ENCODE data around the gene ZBTB40.

DNA sequence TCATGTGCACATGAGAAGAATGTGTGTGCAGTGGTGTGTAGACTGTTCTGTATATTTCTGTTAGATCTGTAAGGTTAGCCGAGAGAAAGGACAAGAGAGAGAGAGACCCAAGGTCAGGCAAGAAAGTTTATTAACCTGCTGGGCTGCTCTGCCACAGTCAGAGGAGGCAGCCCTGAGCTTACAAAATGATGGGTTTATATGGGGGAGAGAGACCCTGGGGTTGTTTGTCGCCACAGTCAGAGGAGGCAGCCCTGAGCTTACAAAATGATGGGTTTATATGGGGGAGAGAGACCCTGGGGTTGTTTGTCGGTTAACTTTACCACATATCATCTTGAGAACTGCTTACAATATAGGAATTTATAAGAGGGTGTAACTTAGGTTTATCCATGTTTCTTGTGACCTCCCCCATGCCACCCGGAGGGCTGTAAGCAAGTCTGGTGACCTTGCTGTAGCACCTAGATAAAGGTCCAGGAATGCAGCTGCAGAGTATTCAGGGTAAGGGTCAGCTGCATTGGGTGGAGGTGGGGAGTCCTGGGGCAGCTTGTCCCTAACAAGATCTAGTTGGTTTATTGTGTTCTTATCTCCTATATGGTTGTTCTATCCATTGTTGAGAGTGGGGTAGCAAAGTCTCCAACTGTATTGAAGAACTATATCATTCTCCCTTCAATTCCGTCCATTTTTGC is 9.3 kb upstream of the ZBTB40 start:
- no peak for TF ChIP-seq ZFP37 (CRISPR knock-in tag; IDR thresholded peaks at IDR 0.05; ENCODE audit: borderline replicate concordance)
- TF ChIP-seq, protein P1, sequence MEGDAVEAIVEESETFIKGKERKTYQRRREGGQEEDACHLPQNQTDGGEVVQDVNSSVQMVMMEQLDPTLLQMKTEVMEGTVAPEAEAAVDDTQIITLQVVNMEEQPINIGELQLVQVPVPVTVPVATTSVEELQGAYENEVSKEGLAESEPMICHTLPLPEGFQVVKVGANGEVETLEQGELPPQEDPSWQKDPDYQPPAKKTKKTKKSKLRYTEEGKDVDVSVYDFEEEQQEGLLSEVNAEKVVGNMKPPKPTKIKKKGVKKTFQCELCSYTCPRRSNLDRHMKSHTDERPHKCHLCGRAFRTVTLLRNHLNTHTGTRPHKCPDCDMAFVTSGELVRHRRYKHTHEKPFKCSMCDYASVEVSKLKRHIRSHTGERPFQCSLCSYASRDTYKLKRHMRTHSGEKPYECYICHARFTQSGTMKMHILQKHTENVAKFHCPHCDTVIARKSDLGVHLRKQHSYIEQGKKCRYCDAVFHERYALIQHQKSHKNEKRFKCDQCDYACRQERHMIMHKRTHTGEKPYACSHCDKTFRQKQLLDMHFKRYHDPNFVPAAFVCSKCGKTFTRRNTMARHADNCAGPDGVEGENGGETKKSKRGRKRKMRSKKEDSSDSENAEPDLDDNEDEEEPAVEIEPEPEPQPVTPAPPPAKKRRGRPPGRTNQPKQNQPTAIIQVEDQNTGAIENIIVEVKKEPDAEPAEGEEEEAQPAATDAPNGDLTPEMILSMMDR (CRISPR knock-in tag; IDR thresholded peaks at IDR 0.05): no peak
- no peak for TF ChIP-seq SUZ12 (IDR thresholded peaks at IDR 0.05; ENCODE audit: low read depth, low read length)
- TF ChIP-seq, protein P2, sequence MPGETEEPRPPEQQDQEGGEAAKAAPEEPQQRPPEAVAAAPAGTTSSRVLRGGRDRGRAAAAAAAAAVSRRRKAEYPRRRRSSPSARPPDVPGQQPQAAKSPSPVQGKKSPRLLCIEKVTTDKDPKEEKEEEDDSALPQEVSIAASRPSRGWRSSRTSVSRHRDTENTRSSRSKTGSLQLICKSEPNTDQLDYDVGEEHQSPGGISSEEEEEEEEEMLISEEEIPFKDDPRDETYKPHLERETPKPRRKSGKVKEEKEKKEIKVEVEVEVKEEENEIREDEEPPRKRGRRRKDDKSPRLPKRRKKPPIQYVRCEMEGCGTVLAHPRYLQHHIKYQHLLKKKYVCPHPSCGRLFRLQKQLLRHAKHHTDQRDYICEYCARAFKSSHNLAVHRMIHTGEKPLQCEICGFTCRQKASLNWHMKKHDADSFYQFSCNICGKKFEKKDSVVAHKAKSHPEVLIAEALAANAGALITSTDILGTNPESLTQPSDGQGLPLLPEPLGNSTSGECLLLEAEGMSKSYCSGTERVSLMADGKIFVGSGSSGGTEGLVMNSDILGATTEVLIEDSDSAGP (CRISPR knock-in tag; IDR thresholded peaks at IDR 0.05; ENCODE audit: borderline replicate concordance): no peak
- TF ChIP-seq, protein P3, sequence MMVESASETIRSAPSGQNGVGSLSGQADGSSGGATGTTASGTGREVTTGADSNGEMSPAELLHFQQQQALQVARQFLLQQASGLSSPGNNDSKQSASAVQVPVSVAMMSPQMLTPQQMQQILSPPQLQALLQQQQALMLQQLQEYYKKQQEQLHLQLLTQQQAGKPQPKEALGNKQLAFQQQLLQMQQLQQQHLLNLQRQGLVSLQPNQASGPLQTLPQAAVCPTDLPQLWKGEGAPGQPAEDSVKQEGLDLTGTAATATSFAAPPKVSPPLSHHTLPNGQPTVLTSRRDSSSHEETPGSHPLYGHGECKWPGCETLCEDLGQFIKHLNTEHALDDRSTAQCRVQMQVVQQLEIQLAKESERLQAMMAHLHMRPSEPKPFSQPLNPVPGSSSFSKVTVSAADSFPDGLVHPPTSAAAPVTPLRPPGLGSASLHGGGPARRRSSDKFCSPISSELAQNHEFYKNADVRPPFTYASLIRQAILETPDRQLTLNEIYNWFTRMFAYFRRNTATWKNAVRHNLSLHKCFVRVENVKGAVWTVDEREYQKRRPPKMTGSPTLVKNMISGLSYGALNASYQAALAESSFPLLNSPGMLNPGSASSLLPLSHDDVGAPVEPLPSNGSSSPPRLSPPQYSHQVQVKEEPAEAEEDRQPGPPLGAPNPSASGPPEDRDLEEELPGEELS (CRISPR knock-in tag; IDR thresholded peaks at IDR 0.05): no peak
- no peak for TF ChIP-seq PHB2 (IDR thresholded peaks at IDR 0.05; ENCODE audit: partially characterized antibody)
- no peak for TF ChIP-seq RFX5 (IDR thresholded peaks at IDR 0.05; ENCODE audit: low read depth, low read length)

All from HepG2 (cell line).